SJSA1 (cell line): ENCODE data around the gene RC3H2. TPM values are rescaled to one million over a fixed set of nuclear protein-coding genes. Genes with fewer than 3 reads are reported as not detected.

Source experiments
- DNase-seq, 2 experiments: peaks; one replicate each; pipeline ENCODE4 v3.0.0-alpha.2; 2015 to 2020; ENCODE audit warnings: low spot score in 2 of 2, low read depth in 1 of 2
- H3K27ac ChIP-seq: fragments of 250-450 bp; sonication (Bioruptor Pico); 2 replicates; pipeline ENCODE4 v1.5.1; 2020; ENCODE audit warnings: mild to moderate bottlenecking, moderate library complexity
- H3K27me3 ChIP-seq: fragments of 250-450 bp; sonication (Bioruptor Pico); replicated peaks from 2 replicates; pipeline ENCODE4 v1.5.1; 2020; ENCODE audit warnings: mild to moderate bottlenecking, moderate library complexity
- H3K36me3 ChIP-seq: fragments of 250-450 bp; sonication (Bioruptor Pico); 2 replicates; pipeline ENCODE4 v1.5.1; 2020; ENCODE audit warnings: mild to moderate bottlenecking
- H3K4me1 ChIP-seq: fragments of 250-450 bp; sonication (Bioruptor Pico); replicated peaks from 2 replicates; pipeline ENCODE4 v1.6.1; 2021; ENCODE audit warnings: mild to moderate bottlenecking
- H3K4me3 ChIP-seq: fragments of 250-450 bp; sonication (Bioruptor Pico); 2 replicates; pipeline ENCODE4 v1.5.1; 2020; ENCODE audit warnings: mild to moderate bottlenecking
- H3K9me3 ChIP-seq: fragments of 250-450 bp; sonication (Bioruptor Pico); replicated peaks from 2 replicates; pipeline ENCODE4 v1.5.1; 2020; ENCODE audit warnings: mild to moderate bottlenecking
- total RNA-seq: library from RNA; depleted of rRNA; stranded (reverse); fragments of >200 nt; shearing (Covaris generic); gene quantifications from 2 replicates; pipeline ENCODE4 v1.2.3, GENCODE V29; 2014; rRNA removed

Gene RC3H2
- total RNA-seq, 1 experiment from 2014 or later, result 41.1 TPM

- no peaks in the 10 kb centered on the region for H3K27me3 ChIP-seq
- no peaks in the 10 kb centered on the region for H3K4me1 ChIP-seq
- no peaks in the 10 kb centered on the region for H3K9me3 ChIP-seq
- H3K36me3 ChIP-seq, result no peaks in the 10 kb centered on the region
- no peak for DNase-seq
- H3K4me3 ChIP-seq, result no peak overlapping the region
- H3K27ac ChIP-seq, result no peak overlapping the region
Measured at GRCh38 chr9:122797316-122798063, 107.7 kb downstream of the RC3H2 start.

Other genes starting within 250 kb of the RC3H2 start
- gene OR1B1, start 247.7 kb downstream of the RC3H2 start, total RNA-seq, result not detected in 2 replicates
- not detected in 2 replicates for gene OR1L1, start 243.6 kb downstream of the RC3H2 start, total RNA-seq
- gene OR1L3, start 230.2 kb downstream of the RC3H2 start, total RNA-seq, result not detected in 2 replicates
- not detected in 2 replicates for gene OR1L4, start 181.4 kb downstream of the RC3H2 start, total RNA-seq
- not detected in 2 replicates for gene OR1L6, start 163.1 kb downstream of the RC3H2 start, total RNA-seq
- not detected in 2 replicates for gene OR5C1, start 116.4 kb downstream of the RC3H2 start, total RNA-seq
- gene OR1K1, start 105.2 kb downstream of the RC3H2 start, total RNA-seq, result not detected in 2 replicates
- 28.4 and 31.1 TPM in 2 replicates for gene PDCL, start 76.8 kb downstream of the RC3H2 start, total RNA-seq
- 9.7 and 11.9 TPM in 2 replicates for gene ZBTB6, start 8.0 kb upstream of the RC3H2 start, total RNA-seq
- gene ZBTB26, start 26.2 kb upstream of the RC3H2 start, total RNA-seq, result 3.1 and 3.2 TPM in 2 replicates
- 27.8 and 55.6 TPM in 2 replicates for gene RABGAP1, start 35.7 kb upstream of the RC3H2 start, total RNA-seq
- gene GPR21, start 128.3 kb upstream of the RC3H2 start, total RNA-seq, result not detected in 2 replicates